Measurements from ENCODE around the gene SYT7. TPM values are rescaled to one million over a fixed set of nuclear protein-coding genes. Genes with fewer than 3 reads are reported as not detected.

SYT7 gene
- polyA plus RNA-seq, 4 donors, result 0.81 to 12.2 (median 3.0) TPM

Other genes with a start within 250 kb of the SYT7 start
- 100 to 1,000 TPM; 137 to 165 (median 153) TPM for gene DDB1, start 248.0 kb downstream of the SYT7 start, polyA plus RNA-seq
- 1,000 to 10,000 TPM in 1 of 4 donors, 100 to 1,000 TPM in 3; 240 to 1,038 (median 445) TPM for gene TKFC, start 247.8 kb downstream of the SYT7 start, polyA plus RNA-seq
- gene CYB561A3, start 219.2 kb downstream of the SYT7 start, polyA plus RNA-seq, result 10 to 100 TPM; 30.8 to 48.4 (median 32.0) TPM
- 10 to 100 TPM; 24.9 to 48.3 (median 38.7) TPM for gene TMEM138, start 218.7 kb downstream of the SYT7 start, polyA plus RNA-seq
- 10 to 100 TPM; 10.1 to 28.9 (median 13.5) TPM for gene TMEM216, start 188.5 kb downstream of the SYT7 start, polyA plus RNA-seq
- 10 to 100 TPM; 30.3 to 91.3 (median 47.7) TPM for gene CPSF7, start 151.1 kb downstream of the SYT7 start, polyA plus RNA-seq
- 10 to 100 TPM; 43.9 to 63.0 (median 52.1) TPM for gene SDHAF2, start 151.0 kb downstream of the SYT7 start, polyA plus RNA-seq
- 1 to 10 TPM in 1 of 4 donors, under 1 TPM in 2, not detected in 1; 0.22 to 2.6 (median 0.53) TPM for gene LRRC10B, start 72.3 kb downstream of the SYT7 start, polyA plus RNA-seq
- gene DAGLA, start 99.3 kb upstream of the SYT7 start, polyA plus RNA-seq, result 10 to 100 TPM in 1 of 4 donors, 1 to 10 TPM in 2, under 1 TPM in 1; 0.22 to 14.9 (median 3.8) TPM
- gene MYRF, start 171.6 kb upstream of the SYT7 start, polyA plus RNA-seq, result 10 to 100 TPM; 19.9 to 48.1 (median 22.3) TPM
- 100 to 1,000 TPM; 116 to 211 (median 189) TPM for gene TMEM258, start 211.5 kb upstream of the SYT7 start, polyA plus RNA-seq
- 10 to 100 TPM in 2 of 4 donors, 1 to 10 TPM in 2; 5.8 to 32.1 (median 14.5) TPM for gene FEN1, start 211.8 kb upstream of the SYT7 start, polyA plus RNA-seq
- 10 to 100 TPM in 1 of 4 donors, 1 to 10 TPM in 1, under 1 TPM in 2; 0.45 to 15.9 (median 2.1) TPM for gene FADS1, start 235.9 kb upstream of the SYT7 start, polyA plus RNA-seq
- gene FADS2, start 247.2 kb upstream of the SYT7 start, polyA plus RNA-seq, result 100 to 1,000 TPM in 1 of 4 donors, 10 to 100 TPM in 1, 1 to 10 TPM in 2; 2.4 to 147 (median 7.7) TPM